CD4-positive, alpha-beta T cell treated with Interleukin-4 for 1 hour (primary cell): ENCODE data around the gene KBTBD13.
"Not testable (repeated sequence)": the region's sequence is repeated elsewhere in the genome, so short reads cannot be mapped to it uniquely, and the experiment has no call there.

Source experiments
- DNase-seq, 2 donors: peaks; one replicate each; pipeline ENCODE4 v3.0.0-alpha.2; 2020 to 2022

KBTBD13 gene

GRCh38 chr15:65076486-65077290 lies at the start of gene KBTBD13:
Gene KBTBD13, plus strand, starts transcription at chr15:65076746. Its CDS starts 70 bp downstream, at chr15:65076816.
- no peak for DNase-seq

DNA sequence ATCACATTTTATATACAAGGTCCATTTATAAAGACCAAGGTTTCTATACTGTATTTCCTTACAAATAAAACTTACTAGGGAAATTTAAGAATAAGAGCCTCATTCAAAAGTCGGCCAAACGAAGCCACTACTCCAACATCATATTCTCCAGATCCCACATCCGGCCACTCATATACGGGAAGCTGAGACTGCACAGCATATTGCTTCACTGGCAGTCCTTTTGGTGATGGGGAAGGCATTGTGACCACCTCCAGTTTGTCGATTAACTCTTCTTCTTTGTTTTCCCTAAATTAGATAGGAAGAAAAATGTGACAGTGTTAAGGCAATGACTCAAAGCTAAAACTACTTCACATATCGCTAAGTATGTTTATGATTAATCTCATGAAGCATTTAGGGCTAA lies 49.8 kb upstream of the KBTBD13 start:
- DNase-seq = no peak

- no peak for DNase-seq
These were observed 49.0 kb upstream of the KBTBD13 start for GRCh38 chr15:65027593-65027992.

DNA sequence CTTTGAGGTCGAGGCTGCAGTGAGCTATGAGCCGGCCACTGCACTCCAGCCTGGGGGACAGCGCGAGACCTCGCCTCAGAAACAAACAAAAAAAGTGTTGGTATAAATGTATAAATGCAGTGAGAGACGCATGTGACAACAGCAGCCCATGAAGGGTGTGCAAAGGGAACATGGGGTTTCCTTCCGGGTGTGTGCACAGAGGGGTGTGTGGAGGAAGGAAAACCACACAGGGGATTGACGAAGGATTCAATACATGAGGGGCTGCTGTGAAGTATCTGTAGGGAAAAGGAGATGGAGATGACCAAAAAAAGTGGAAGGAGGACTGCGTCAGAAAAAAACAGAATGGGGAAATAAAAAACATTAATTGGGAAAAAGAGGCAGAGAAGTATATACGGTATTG lies 48.2 kb upstream of the KBTBD13 start:
- DNase-seq = peak in 1 of 2 donors; percentile 13

GRCh38 chr15:65028921-65029735 lies 47.4 kb upstream of the KBTBD13 start, which contains the start of gene MTFMT:
Gene MTFMT, minus strand, starts transcription at chr15:65029639. Its CDS starts 26 bp downstream, at chr15:65029613.
- DNase-seq = peak; percentile 90 to 93

DNA sequence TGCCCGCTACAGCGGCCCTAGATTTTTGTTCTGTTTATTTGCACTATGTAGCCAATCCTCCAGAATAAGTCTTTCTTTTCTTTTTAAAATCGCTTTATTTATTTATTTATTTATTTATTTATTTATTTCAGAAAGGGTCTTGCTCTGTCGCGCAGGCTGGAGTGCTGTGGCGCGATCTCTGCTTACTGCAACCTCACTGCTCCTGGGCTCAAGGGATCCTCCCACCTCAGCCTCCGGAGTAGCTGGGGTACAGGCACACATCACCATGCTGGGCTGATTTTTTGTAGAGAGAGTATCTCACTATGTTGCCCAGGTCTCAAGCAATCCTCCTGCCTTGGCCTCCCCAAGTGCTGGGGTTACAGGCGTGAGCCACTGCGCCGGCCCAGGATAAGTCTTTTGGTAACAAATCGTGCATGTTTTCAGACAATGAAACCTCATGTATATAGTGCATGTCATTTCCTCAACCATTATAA lies 46.8 kb upstream of the KBTBD13 start:
- no peak for DNase-seq

GRCh38 chr15:65032801-65033537 lies 43.6 kb upstream of the KBTBD13 start:
- DNase-seq = peak; percentile 44 to 56

DNA sequence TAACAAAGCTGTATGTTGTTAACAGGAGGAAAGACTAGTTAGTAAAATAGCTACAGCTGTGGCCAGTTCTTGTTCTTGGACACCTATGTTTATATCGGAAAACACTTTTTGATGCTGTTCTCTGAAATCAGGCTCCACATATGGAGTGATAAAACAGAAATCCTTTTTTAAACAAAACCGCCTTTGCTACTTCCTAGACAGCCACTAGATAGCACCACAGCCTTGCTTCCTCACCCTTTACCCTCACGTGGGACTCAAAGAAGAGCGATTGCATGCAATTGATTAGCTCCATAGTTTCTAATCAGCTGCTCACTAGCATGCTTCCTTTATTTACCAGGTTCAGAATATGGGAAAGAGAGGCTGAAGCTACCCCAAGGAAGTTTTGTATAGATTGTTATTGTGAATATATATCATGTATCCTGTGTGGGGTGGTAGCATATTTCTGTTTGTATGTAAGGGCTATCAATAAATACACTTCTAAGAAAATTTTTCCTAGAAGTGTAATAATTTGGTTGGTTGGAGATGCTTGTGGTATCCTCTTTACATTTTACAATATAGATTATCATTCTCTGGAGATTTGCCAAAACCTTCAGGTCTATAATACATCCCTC lies 42.8 kb upstream of the KBTBD13 start:
- peak; percentile 24 to 56 for DNase-seq

DNA sequence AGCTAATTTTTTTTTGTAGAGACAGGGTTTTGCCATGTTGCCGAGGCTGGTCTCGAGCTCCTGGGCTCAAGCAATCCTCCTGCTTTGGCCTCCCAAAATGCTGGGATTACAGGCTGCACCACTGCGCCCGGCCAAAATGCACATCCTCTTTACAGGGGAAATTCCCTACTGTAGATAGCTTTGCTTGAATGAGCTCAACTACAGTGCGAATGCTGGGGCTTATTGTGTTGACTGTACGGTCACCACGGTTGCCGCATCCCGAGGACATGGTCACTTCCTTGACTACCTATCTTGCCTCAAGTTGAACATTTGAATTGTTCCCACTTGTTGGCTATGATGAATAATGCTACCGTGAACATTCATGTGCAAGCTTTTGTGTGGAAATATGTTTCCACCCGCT lies 41.8 kb upstream of the KBTBD13 start:
- no peak for DNase-seq

DNA sequence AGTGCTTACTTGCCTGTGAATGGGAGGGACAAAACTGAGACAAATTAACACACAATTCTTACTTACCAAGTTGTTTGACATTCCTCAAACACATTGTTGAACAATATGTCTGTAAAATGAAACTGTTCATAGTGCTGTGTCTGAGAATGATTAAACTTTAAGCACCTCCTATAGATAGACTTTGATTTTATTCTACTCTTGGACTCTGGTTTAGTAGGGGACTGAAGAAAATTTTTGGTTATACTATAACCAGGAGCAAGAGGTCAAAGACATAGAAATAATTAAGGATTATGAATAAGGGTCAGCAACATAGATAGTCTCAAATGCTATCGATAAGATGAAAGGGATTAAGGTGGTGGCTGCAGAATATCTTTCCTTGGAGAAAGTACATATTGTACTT lies 39.2 kb upstream of the KBTBD13 start:
- no peak for DNase-seq

- no peak for DNase-seq
These were observed 38.1 kb upstream of the KBTBD13 start for GRCh38 chr15:65038428-65038827.

- no peak for DNase-seq
These were observed 37.7 kb upstream of the KBTBD13 start for GRCh38 chr15:65038836-65039235.

DNA sequence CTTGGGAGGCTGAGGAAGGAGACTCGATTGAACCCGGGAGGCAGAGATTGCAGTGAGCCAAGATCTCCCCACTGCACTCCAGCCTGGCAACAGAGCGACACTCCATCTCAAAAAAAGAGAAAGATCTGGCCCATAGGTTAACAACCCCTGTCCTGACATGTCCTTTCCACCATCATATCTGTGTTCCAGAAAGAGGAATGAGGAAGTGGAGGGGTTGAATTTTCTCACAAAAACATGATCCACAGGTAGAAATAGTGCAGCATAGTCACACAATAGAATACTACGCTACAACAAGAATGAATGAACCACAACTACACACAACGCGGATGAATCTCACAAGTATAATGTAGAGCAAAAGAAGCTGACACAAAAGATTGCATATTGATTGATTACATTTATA lies 36.1 kb upstream of the KBTBD13 start:
- DNase-seq = no peak

- no peak for DNase-seq
These were observed 34.8 kb upstream of the KBTBD13 start for GRCh38 chr15:65041787-65042186.

DNA sequence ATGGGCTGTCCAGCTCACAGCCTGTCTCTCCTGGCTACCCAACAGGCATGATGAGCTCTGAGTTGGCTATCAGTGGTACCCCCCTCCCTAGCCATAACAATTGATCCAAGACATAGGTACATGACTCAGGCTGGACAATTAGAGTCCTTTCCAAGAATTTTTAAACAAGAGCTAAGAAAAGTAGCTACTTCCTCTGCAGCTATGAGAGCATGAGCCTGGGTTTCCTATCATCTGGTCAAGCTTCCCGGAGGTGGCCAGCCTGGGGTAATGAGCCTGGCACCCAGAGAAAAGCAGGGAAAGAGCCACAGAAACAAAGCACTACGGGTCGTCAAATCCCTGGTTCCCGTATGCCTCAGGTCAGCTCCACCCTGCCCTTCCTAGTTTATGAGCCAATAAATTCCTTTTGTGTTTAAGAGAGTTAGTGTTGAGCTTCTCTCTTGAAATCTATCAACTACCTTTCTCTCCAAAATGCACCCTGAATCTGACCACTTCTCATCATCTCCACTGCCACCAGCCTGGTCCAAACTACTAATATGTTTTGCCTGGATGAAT lies 33.7 kb upstream of the KBTBD13 start:
- no peak for DNase-seq

DNA sequence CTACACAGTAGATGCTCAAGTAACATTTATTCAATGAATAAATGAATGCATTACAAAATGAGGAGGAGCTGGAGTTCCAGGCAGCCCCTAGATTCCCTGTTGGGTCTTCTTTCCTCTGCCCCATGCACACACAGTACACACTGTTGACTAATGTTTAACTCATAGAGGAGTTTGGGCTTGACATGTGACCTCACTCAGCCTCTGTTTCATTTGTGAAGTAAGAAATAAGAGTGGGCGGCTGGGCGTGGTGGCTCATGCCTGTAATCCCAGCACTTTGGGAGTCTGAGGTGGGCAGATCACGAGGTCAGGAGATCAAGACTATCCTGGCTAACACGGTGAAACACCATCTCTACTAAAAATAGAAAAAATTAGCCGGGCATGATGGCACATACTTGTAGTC lies 32.3 kb upstream of the KBTBD13 start:
- not testable (repeated sequence) for DNase-seq

DNA sequence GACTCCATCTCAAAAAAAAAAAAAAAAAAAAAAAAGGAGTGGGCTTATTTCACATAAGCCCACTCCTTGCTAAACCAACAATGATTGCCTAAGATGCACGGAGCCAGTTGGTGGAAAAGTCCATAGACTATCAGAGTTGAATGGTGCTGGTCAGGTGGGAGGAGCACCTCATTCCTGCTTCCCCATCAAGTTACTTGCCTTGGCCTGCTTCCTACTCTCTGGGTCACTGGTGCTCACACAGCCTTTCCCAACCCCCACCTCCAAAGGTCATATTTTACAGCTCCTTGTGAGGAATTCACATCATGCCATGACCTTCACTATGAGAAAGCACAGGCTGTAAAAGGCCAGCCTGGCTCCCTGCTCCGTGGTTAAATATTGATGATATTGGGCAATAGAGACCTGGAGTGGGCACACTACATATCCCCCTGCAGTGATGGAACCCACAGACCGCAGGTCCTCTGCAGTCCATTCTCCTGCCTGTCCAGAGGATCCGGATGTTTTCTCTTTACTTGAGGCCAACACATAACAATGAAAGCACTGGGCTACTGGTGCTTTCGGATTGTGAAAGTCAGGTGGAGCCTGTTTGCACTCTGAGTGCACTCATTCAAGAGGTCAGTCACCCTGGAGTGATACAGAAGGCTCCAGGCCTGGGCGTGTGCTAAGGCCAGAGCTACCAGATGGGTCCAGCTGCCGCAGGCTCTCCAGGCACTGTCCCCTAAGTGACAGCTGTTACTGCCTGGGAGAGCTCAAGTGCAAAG lies 31.6 kb upstream of the KBTBD13 start, which contains the start of gene SLC51B:
SLC51B (plus strand) TSS at position 664 of the 758 bp plus-strand sequence. CDS start 4,618 bp downstream, outside the sequence.
- no peak for DNase-seq

DNA sequence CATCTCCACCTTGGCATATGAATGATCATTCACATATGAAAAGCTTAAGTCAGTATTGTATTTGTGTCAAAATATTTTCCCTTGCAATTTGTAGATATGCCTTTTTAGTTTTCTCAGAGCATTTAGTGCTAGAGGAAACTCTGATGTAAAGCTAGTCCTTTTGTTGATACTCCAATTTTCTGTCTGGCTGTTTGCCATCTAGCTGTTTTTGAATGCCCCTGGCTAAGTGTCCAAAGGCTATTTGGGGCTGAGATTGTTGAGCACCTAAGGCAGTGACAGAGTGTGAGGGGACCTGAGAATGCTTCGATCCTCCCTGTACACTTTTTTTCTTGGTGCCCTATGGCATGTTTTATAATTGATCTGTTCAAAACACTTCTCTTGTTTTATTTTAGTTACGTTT lies 28.3 kb upstream of the KBTBD13 start:
- DNase-seq = no peak

GRCh38 chr15:65049418-65049840 lies 27.1 kb upstream of the KBTBD13 start:
- DNase-seq = peak; percentile 89 to 93

DNA sequence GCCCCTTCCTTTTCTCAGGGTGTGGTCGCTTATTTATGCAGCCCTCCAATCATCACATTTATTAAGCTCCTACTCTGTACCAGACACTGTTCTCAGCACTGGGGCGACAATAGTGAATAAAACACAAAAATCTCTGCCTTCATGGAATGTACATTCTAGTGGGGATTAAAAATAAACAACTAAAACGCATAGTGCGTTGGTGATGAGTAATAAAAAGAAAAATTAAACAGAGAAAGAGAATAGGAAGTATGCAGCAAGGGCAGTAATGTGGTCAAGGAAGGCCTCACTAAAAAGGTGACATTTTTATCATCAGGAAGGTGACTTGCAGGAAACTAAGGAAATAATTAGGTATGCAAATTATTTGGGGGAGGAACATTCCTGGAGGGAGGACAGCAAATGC lies 26.3 kb upstream of the KBTBD13 start:
- no peak for DNase-seq

- no peak for DNase-seq
These were observed 25.3 kb upstream of the KBTBD13 start for GRCh38 chr15:65051266-65051665.
